ENCODE data around the gene MAPKAP1. TPM values are rescaled to one million over a fixed set of nuclear protein-coding genes. Genes with fewer than 3 reads are reported as not detected.

Gene MAPKAP1
- total RNA-seq, 1 donor from 2014 or later, result 49.6 TPM

DNA sequence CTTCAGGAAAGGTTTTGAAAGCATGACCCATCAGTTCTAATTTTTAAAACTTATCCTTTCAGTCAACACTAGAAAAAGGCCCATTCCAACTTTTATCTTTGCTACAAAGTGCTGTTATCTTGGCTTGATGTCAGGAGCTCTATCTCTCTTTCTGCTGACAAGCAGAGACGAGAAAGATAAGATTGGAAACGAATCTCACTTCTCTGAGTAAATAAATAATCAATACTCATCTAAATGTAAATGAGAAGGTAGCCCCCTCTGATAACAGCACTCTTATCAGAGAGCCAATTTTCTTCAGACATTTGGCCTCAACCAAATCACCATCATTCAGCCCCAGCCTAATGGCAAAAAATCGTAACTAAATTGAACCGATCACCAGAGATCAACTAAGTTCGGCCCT lies 191.7 kb downstream of the MAPKAP1 start:
- no peak for DNase-seq (ENCODE audit: low spot score in 2 of 2)
- no peaks in the 10 kb centered on the region for H3K4me1 ChIP-seq
- TF ChIP-seq, protein P1, sequence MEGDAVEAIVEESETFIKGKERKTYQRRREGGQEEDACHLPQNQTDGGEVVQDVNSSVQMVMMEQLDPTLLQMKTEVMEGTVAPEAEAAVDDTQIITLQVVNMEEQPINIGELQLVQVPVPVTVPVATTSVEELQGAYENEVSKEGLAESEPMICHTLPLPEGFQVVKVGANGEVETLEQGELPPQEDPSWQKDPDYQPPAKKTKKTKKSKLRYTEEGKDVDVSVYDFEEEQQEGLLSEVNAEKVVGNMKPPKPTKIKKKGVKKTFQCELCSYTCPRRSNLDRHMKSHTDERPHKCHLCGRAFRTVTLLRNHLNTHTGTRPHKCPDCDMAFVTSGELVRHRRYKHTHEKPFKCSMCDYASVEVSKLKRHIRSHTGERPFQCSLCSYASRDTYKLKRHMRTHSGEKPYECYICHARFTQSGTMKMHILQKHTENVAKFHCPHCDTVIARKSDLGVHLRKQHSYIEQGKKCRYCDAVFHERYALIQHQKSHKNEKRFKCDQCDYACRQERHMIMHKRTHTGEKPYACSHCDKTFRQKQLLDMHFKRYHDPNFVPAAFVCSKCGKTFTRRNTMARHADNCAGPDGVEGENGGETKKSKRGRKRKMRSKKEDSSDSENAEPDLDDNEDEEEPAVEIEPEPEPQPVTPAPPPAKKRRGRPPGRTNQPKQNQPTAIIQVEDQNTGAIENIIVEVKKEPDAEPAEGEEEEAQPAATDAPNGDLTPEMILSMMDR (IDR thresholded peaks at IDR 0.05), result no peak
- H3K27me3 ChIP-seq, result no peaks in the 10 kb centered on the region
- no peaks in the 10 kb centered on the region for H3K9me3 ChIP-seq
- H3K4me3 ChIP-seq, result no peak overlapping the region
- no peak overlapping the region for H3K27ac ChIP-seq
- H3K36me3 ChIP-seq, result no peaks in the 10 kb centered on the region
- intact Hi-C loops (cut with DNase I), result no loop called here

DNA sequence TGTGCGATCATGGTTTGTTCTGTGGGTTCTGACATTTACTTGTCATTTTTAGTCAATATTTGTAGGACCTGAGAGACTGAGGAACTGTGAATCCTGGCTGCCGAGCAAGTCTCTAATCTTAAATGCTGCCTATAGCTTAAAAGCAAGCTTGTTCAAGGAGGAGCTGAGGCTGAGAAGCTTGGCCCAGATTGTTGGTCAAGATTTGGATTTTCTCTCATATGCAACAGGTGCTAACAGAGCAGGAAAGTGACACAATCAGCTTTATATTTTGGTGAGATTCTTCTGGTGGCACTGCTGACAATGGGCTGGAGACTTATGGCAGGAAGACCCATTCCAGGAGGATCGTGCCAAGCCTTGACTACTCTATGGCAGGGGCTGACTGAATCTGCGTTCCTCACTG lies 192.5 kb downstream of the MAPKAP1 start:
- intact Hi-C loops (cut with DNase I), result no loop called here
- no peaks in the 10 kb centered on the region for H3K4me1 ChIP-seq
- TF ChIP-seq, protein P1 (IDR thresholded peaks at IDR 0.05), result no peak
- H3K4me3 ChIP-seq, result no peak overlapping the region
- H3K9me3 ChIP-seq, result no peaks in the 10 kb centered on the region
- no peaks in the 10 kb centered on the region for H3K36me3 ChIP-seq
- H3K27ac ChIP-seq, result no peak overlapping the region
- no peaks in the 10 kb centered on the region for H3K27me3 ChIP-seq
- DNase-seq (ENCODE audit: low spot score in 2 of 2), result no peak

DNA sequence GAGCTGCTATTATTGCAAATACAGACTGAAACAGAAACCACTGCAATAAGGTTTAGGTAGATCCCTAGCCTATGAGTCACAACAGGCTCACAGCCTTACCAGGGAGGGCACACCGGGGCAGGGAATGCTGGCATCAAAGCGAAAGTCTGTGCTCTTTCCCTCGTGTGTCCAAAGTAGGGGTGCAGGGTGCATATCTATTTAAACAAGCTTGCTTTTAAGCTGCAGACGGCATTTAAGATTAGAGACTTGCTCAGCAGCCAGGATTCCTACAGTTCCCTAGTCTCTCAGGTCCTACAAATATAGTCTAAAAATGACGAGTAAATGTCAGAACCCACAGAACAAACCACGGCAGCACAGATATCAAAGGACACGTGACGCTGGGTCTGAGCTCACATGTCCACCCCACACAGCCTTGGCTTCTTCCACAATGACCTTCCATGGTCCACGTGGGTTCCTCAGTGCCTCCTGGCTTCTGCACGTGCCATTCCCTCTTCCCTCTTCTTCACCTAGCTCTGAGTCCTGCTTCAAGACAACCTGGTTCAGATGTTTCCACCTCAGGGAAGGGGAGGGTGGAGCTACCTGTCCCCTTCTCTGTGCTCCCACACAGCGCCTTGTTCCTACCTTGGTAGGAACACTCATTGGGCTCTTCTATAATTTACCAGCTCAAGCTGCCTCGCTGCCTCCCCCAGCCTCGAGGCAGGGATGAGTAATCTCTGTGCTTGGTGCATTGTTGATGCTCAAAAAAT lies 193.2 kb downstream of the MAPKAP1 start:
- Histone ChIP-seq H3K36me3 (no peaks in the 10 kb centered on the region), H3K27ac (no peak overlapping the region), H3K27me3 (no peaks in the 10 kb centered on the region), H3K4me1 (no peaks in the 10 kb centered on the region), H3K9me3 (no peaks in the 10 kb centered on the region), H3K4me3 (peak overlapping the region; percentile 18 to 33)
- intact Hi-C loops (cut with DNase I), result no loop called here
- no peak for DNase-seq (ENCODE audit: low spot score in 2 of 2)
- TF ChIP-seq, protein P1 (IDR thresholded peaks at IDR 0.05), result no peak

DNA sequence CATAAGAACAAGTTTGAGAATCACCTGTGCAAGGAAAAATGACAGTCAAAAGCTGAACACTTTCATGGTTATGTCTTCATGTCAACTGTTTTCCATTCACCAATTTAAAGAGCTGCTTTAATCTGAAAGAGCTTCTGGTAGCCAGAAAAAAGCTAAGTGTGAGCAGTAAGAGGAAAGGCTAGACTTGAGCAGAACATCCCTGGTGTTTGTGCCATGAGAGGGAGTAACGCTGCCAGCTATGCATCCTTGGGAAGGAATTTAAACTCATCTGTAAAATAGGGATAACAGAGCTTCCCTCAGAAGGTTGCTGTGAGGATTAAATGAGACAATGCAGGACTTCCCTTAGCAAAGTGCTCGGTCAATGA lies 193.7 kb downstream of the MAPKAP1 start:
- no peaks in the 10 kb centered on the region for H3K27me3 ChIP-seq
- H3K27ac ChIP-seq, result no peak overlapping the region
- no peaks in the 10 kb centered on the region for H3K4me1 ChIP-seq
- TF ChIP-seq, protein P1 (IDR thresholded peaks at IDR 0.05), result no peak
- intact Hi-C loops (cut with DNase I), result no loop called here
- peak overlapping the region; percentile 18 to 33 for H3K4me3 ChIP-seq
- no peaks in the 10 kb centered on the region for H3K36me3 ChIP-seq
- DNase-seq (ENCODE audit: low spot score in 2 of 2), result no peak
- H3K9me3 ChIP-seq, result no peaks in the 10 kb centered on the region

DNA sequence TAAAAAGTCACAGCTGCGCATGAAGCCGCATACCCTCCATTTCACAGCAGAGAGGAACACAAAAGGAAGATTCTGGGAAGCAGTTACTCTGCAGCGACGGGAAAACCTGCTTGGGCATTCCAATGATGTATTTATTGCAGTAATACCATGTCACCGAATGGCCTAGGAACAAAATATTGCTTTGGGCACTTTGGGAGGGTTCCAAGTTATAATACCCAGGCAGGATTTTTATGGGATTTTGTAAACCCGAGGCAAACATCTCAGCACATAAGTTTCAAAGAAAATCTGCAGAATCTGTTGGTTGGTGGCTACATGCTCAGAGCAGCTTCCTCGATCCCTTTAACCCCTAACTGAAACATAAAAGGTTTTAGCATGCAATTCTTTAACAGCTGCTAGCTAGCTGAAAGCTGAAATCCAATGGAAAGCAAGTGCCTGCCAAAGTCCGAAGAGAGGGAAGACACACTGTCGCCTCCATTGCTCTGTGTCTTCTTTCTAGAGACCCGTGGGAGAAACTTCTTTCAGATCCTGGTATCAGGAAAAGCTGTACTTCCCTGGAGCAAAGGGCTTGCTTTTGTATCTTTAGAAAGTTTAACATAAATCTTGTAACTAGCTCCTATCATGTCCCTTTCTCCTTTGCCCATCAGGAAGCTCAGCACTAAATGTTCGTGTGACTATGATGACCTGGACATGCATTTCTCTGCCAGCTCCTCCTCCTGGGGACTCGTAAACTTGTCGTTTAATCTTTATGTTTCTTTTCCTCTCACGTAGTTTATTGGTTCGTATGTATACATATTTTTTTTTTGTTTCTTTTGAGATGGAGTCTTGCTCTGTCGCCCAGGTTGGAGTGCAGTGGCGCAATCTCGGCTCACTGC lies 195.0 kb downstream of the MAPKAP1 start:
- TF ChIP-seq, protein P1 (IDR thresholded peaks at IDR 0.05), result no peak
- Histone ChIP-seq H3K4me1 (no peaks in the 10 kb centered on the region), H3K27me3 (no peaks in the 10 kb centered on the region), H3K9me3 (no peaks in the 10 kb centered on the region), H3K27ac (no peak overlapping the region), H3K36me3 (no peaks in the 10 kb centered on the region), H3K4me3 (no peak overlapping the region)
- DNase-seq (ENCODE audit: low spot score in 2 of 2), result no peak
- intact Hi-C loops (cut with DNase I), result no loop called here

All from ascending aorta (tissue), 2 donors.